ENCODE measurements around the gene TANC2.

DNA sequence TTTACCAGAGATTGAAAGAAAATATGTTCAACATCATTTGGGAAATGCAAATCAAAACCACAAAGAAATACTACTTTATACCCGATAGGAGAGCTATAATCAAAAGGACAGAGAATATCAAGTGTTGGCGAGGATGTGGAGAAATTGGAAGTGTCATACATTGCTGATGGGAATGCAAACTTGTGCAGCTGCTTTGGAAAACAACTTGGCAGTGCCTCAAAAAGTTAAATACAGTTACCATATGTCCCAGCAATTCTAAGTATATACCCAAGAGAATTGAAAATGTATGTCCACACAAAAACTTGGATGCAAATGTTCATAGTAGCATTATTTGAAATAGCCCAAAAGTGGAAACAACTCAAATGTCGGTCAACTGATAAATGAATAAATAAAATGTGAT, 17.0 kb upstream of the TANC2 start:
- TF ChIP-seq, protein P1, sequence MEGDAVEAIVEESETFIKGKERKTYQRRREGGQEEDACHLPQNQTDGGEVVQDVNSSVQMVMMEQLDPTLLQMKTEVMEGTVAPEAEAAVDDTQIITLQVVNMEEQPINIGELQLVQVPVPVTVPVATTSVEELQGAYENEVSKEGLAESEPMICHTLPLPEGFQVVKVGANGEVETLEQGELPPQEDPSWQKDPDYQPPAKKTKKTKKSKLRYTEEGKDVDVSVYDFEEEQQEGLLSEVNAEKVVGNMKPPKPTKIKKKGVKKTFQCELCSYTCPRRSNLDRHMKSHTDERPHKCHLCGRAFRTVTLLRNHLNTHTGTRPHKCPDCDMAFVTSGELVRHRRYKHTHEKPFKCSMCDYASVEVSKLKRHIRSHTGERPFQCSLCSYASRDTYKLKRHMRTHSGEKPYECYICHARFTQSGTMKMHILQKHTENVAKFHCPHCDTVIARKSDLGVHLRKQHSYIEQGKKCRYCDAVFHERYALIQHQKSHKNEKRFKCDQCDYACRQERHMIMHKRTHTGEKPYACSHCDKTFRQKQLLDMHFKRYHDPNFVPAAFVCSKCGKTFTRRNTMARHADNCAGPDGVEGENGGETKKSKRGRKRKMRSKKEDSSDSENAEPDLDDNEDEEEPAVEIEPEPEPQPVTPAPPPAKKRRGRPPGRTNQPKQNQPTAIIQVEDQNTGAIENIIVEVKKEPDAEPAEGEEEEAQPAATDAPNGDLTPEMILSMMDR (tag by site-specific recombination; IDR thresholded peaks at IDR 0.05), result no peak
- no peak for TF ChIP-seq ZNF830 (tag by site-specific recombination; IDR thresholded peaks at IDR 0.05; ENCODE audit: low read depth)
- TF ChIP-seq ZNF24 (tag by site-specific recombination; IDR thresholded peaks at IDR 0.05), result no peak
- TF ChIP-seq, protein P2, sequence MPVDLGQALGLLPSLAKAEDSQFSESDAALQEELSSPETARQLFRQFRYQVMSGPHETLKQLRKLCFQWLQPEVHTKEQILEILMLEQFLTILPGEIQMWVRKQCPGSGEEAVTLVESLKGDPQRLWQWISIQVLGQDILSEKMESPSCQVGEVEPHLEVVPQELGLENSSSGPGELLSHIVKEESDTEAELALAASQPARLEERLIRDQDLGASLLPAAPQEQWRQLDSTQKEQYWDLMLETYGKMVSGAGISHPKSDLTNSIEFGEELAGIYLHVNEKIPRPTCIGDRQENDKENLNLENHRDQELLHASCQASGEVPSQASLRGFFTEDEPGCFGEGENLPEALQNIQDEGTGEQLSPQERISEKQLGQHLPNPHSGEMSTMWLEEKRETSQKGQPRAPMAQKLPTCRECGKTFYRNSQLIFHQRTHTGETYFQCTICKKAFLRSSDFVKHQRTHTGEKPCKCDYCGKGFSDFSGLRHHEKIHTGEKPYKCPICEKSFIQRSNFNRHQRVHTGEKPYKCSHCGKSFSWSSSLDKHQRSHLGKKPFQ (tag by site-specific recombination; IDR thresholded peaks at IDR 0.05), result no peak
- TF ChIP-seq RBAK (tag by site-specific recombination; IDR thresholded peaks at IDR 0.05), result no peak
- TF ChIP-seq ZNF747 (tag by site-specific recombination; IDR thresholded peaks at IDR 0.05), result no peak
- TF ChIP-seq ZNF311 (tag by site-specific recombination; IDR thresholded peaks at IDR 0.05; ENCODE audit: borderline replicate concordance), result no peak
